ENCODE data around the gene RGS5.

DNA sequence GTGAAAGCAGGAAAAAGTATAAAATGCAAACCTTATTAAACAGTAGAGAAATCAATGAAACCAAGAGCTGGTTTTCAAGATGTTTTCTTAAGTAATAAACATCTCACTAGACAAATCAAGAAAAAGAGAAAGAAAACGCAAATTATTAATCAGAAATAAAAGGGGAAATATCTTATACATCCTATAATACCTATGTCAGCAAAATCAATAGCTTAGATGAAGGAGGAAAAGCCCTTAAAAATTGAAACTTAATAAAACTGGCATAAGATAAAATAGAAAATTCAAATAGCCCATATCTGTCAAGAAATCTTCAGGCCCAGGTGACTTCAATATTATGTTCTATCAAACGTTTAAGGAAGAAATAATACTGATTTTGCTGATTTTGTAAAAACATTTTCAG lies 74.4 kb downstream of the RGS5 start:
- TF ChIP-seq, protein P1, sequence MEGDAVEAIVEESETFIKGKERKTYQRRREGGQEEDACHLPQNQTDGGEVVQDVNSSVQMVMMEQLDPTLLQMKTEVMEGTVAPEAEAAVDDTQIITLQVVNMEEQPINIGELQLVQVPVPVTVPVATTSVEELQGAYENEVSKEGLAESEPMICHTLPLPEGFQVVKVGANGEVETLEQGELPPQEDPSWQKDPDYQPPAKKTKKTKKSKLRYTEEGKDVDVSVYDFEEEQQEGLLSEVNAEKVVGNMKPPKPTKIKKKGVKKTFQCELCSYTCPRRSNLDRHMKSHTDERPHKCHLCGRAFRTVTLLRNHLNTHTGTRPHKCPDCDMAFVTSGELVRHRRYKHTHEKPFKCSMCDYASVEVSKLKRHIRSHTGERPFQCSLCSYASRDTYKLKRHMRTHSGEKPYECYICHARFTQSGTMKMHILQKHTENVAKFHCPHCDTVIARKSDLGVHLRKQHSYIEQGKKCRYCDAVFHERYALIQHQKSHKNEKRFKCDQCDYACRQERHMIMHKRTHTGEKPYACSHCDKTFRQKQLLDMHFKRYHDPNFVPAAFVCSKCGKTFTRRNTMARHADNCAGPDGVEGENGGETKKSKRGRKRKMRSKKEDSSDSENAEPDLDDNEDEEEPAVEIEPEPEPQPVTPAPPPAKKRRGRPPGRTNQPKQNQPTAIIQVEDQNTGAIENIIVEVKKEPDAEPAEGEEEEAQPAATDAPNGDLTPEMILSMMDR (IDR thresholded peaks at IDR 0.05) = no peak
- TF ChIP-seq POLR2AphosphoS5 (IDR thresholded peaks at IDR 0.05) = no peak
- TF ChIP-seq POLR2A (IDR thresholded peaks at IDR 0.05) = no peak

All from breast epithelium (tissue), 3 donors.